Epithelial cell of esophagus (primary cell): ENCODE data around the gene TCFL5.

Source experiments
- DNase-seq: peaks from one replicate; pipeline ENCODE4 v3.0.0; 2010; ENCODE audit warnings: low read depth
- H3K4me3 ChIP-seq: 2 replicates; pipeline ENCODE4 v1.5.1; 2011; ENCODE audit warnings: mild to moderate bottlenecking, low read length, control low read depth
- CTCF ChIP-seq: IDR thresholded peaks from 2 replicates; pipeline ENCODE4 v1.5.1; 2011; ENCODE audit warnings: low read depth, mild to moderate bottlenecking, low read length, control low read depth, inconsistent platforms; ENCODE audit not compliant: insufficient read depth; ENCODE audit errors: missing control alignments

The TCFL5 gene

DNA sequence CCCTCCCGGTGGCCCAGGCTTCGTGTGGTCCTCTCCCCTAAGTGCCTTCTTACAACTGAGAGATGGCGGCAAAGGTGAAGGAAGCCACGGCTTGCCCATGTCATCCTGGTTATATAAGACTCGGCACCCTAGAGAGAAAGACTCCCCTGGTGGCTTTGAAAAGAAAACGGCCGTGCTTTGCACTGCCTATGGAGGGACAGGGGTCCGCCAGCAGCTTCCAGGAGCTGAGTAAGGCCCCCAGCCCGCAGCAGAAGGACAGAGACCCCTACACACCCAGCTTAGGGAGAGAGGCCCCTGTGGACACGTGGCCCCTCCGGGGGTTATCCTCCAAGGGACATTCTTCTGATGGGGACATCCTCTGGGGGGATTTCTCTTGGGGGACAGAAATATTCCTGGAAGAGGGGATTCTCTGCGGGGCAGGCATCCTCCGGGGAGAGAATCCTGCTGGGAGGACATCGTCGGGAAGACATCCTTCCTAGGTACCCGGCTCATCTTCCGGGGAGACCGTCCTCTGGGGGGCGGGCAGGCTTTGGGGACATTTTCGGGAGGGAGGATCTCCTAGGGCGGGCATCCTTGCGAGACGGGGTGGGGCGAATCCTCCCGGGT lies 57.5 kb downstream of the TCFL5 start:
- no peak for DNase-seq
- no peak overlapping the region for H3K4me3 ChIP-seq
- no peak for TF ChIP-seq CTCF

GRCh38 chr20:62802026-62802712 lies 59.5 kb downstream of the TCFL5 start:
- TF ChIP-seq CTCF, result no peak
- no peak overlapping the region for H3K4me3 ChIP-seq
- DNase-seq, result no peak

GRCh38 chr20:62801284-62802010 lies 60.2 kb downstream of the TCFL5 start:
- no peak overlapping the region for H3K4me3 ChIP-seq
- DNase-seq, result no peak
- TF ChIP-seq CTCF, result no peak

GRCh38 chr20:62800314-62801259 lies 61.0 kb downstream of the TCFL5 start:
- DNase-seq, result no peak
- no peak overlapping the region for H3K4me3 ChIP-seq
- no peak for TF ChIP-seq CTCF

- DNase-seq, result no peak
- H3K4me3 ChIP-seq, result no peak overlapping the region
- TF ChIP-seq CTCF, result no peak
Observed at GRCh38 chr20:62799873-62800272, 61.7 kb downstream of the TCFL5 start.

- no peak for TF ChIP-seq CTCF
- H3K4me3 ChIP-seq, result no peak overlapping the region
- no peak for DNase-seq
Observed at GRCh38 chr20:62799459-62799858, 62.2 kb downstream of the TCFL5 start.
